ENCODE data around the gene VAPA. TPM values are rescaled to one million over a fixed set of nuclear protein-coding genes. Genes with fewer than 3 reads are reported as not detected.
A peak's percentile ranks its signal among the peaks of the same experiment; 100 is the strongest.

VAPA gene
- total RNA-seq, 1 donor from 2014 or later, result 132 TPM

DNA sequence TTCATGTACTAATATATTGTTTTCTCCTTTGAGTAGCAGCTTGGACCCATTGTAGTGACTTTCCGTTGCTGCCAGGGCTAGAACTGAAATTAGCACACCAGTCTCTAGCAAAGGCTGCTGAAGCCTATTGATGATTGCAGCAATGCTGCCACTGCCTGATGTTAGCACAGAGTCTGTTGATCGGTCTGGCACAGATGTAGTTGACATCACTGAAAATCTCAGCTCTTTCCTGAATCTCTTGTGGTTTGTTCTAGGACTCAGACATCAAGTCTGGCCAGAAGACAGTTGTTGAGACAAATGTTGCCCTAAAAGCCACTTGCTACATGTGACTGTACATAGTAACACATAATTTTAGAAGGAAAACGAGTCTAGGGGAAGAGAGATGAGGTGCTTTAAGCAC, 47.2 kb downstream of the VAPA start:
- H3K4me3 Mint-ChIP-seq, result no peak overlapping the region
- no peaks in the 10 kb centered on the region for H3K9me3 Mint-ChIP-seq
- H3K27me3 Mint-ChIP-seq, result no peaks in the 10 kb centered on the region
- no peaks in the 10 kb centered on the region for H3K36me3 Mint-ChIP-seq
- no peak for DNase-seq (ENCODE audit: extremely low spot score, unreplicated experiment)
- no peaks in the 10 kb centered on the region for H3K4me1 Mint-ChIP-seq (ENCODE audit: unreplicated experiment)
- no peak overlapping the region for H3K27ac Mint-ChIP-seq
- no peak for TF ChIP-seq CTCF (conservative IDR thresholded peaks at IDR 0.05)

GRCh38 chr18:9965711-9966624, 52.2 kb downstream of the VAPA start:
- no peak for DNase-seq (ENCODE audit: extremely low spot score, unreplicated experiment)
- H3K4me3 Mint-ChIP-seq, result no peak overlapping the region
- no peaks in the 10 kb centered on the region for H3K36me3 Mint-ChIP-seq
- TF ChIP-seq CTCF (conservative IDR thresholded peaks at IDR 0.05), result no peak
- no peaks in the 10 kb centered on the region for H3K27me3 Mint-ChIP-seq
- H3K9me3 Mint-ChIP-seq, result no peaks in the 10 kb centered on the region
- no peak overlapping the region for H3K27ac Mint-ChIP-seq
- no peaks in the 10 kb centered on the region for H3K4me1 Mint-ChIP-seq (ENCODE audit: unreplicated experiment)

GRCh38 chr18:9968081-9968848, 54.4 kb downstream of the VAPA start:
- H3K9me3 Mint-ChIP-seq, result no peaks in the 10 kb centered on the region
- no peak overlapping the region for H3K4me3 Mint-ChIP-seq
- DNase-seq (ENCODE audit: extremely low spot score, unreplicated experiment), result no peak
- peaks cover 13% of the 10 kb centered on the region for H3K4me1 Mint-ChIP-seq (ENCODE audit: unreplicated experiment)
- TF ChIP-seq CTCF (conservative IDR thresholded peaks at IDR 0.05), result no peak
- no peaks in the 10 kb centered on the region for H3K27me3 Mint-ChIP-seq
- peak overlapping the region; percentile 65 for H3K27ac Mint-ChIP-seq
- H3K36me3 Mint-ChIP-seq, result no peaks in the 10 kb centered on the region

GRCh38 chr18:9969247-9969646, 55.4 kb downstream of the VAPA start:
- H3K9me3 Mint-ChIP-seq, result no peaks in the 10 kb centered on the region
- H3K27ac Mint-ChIP-seq, result no peak overlapping the region
- peaks cover 3% of the 10 kb centered on the region for H3K36me3 Mint-ChIP-seq
- no peak overlapping the region for H3K4me3 Mint-ChIP-seq
- peaks cover 13% of the 10 kb centered on the region for H3K4me1 Mint-ChIP-seq (ENCODE audit: unreplicated experiment)
- TF ChIP-seq CTCF (conservative IDR thresholded peaks at IDR 0.05), result no peak
- no peak for DNase-seq (ENCODE audit: extremely low spot score, unreplicated experiment)
- no peaks in the 10 kb centered on the region for H3K27me3 Mint-ChIP-seq

- H3K27ac Mint-ChIP-seq, result peak overlapping the region; percentile 16
- H3K4me1 Mint-ChIP-seq (ENCODE audit: unreplicated experiment), result peaks cover 13% of the 10 kb centered on the region
- H3K27me3 Mint-ChIP-seq, result no peaks in the 10 kb centered on the region
- H3K36me3 Mint-ChIP-seq, result peaks cover 9% of the 10 kb centered on the region
- TF ChIP-seq CTCF (conservative IDR thresholded peaks at IDR 0.05), result peak; percentile 93
- H3K9me3 Mint-ChIP-seq, result peaks cover 4% of the 10 kb centered on the region
- DNase-seq (ENCODE audit: extremely low spot score, unreplicated experiment), result no peak
- H3K4me3 Mint-ChIP-seq, result no peak overlapping the region
Measured at GRCh38 chr18:9971313-9971920, 57.6 kb downstream of the VAPA start.
